ENCODE data around the gene GNA12.

The GNA12 gene

GRCh38 chr7:2834748-2835441 lies 9.2 kb downstream of the GNA12 start:
- DNase-seq = no peak

GRCh38 chr7:2833083-2833910 lies 10.8 kb downstream of the GNA12 start:
- no peak for DNase-seq

- DNase-seq = no peak
Measured at GRCh38 chr7:2832461-2832860, 11.6 kb downstream of the GNA12 start.

GRCh38 chr7:2830609-2831376 lies 13.3 kb downstream of the GNA12 start:
- DNase-seq = no peak

- no peak for DNase-seq
Measured at GRCh38 chr7:2829040-2829439, 15.1 kb downstream of the GNA12 start.

GRCh38 chr7:2826771-2827170 lies 17.3 kb downstream of the GNA12 start:
- peak; percentile 65 for DNase-seq

- no peak for DNase-seq
Measured at GRCh38 chr7:2825559-2826227, 18.4 kb downstream of the GNA12 start.

- DNase-seq = no peak
Measured at GRCh38 chr7:2824678-2825461, 19.2 kb downstream of the GNA12 start.

- DNase-seq = no peak
Measured at GRCh38 chr7:2824026-2824677, 20.0 kb downstream of the GNA12 start.

- no peak for DNase-seq
Measured at GRCh38 chr7:2823130-2823529, 21.0 kb downstream of the GNA12 start.

GRCh38 chr7:2821842-2822507 lies 22.1 kb downstream of the GNA12 start:
- peak; percentile 64 for DNase-seq

GRCh38 chr7:2821161-2821841 lies 22.8 kb downstream of the GNA12 start:
- DNase-seq = peak; percentile 75

GRCh38 chr7:2820508-2820934 lies 23.6 kb downstream of the GNA12 start:
- peak; percentile 93 for DNase-seq

GRCh38 chr7:2819954-2820397 lies 24.1 kb downstream of the GNA12 start:
- DNase-seq = no peak

- DNase-seq = no peak
Measured at GRCh38 chr7:2819161-2819953, 24.8 kb downstream of the GNA12 start.

- no peak for DNase-seq
Measured at GRCh38 chr7:2818653-2819052, 25.5 kb downstream of the GNA12 start.

GRCh38 chr7:2818121-2818520 lies 26.0 kb downstream of the GNA12 start:
- no peak for DNase-seq

GRCh38 chr7:2817456-2817855 lies 26.7 kb downstream of the GNA12 start:
- no peak for DNase-seq

- no peak for DNase-seq
Measured at GRCh38 chr7:2815875-2816245, 28.2 kb downstream of the GNA12 start.

All from suppressor macrophage treated with lipopolysaccharide for 4 hours (primary cell).